ENCODE measurements around the gene ZFHX3.

Gene ZFHX3

GRCh38 chr16:72928090-72928981 is 119.6 kb downstream of the ZFHX3 start:
- no peak for DNase-seq (ENCODE audit: low read depth)

GRCh38 chr16:72927199-72928089 is 120.5 kb downstream of the ZFHX3 start:
- DNase-seq (ENCODE audit: low read depth): no peak

- no peak for DNase-seq (ENCODE audit: low read depth)
Measured at GRCh38 chr16:72926177-72927070, 121.5 kb downstream of the ZFHX3 start.

GRCh38 chr16:72925631-72925979 is 122.3 kb downstream of the ZFHX3 start:
- no peak for DNase-seq (ENCODE audit: low read depth)

- DNase-seq (ENCODE audit: low read depth): no peak
Measured at GRCh38 chr16:72924927-72925630, 122.8 kb downstream of the ZFHX3 start.

- DNase-seq (ENCODE audit: low read depth): no peak
Measured at GRCh38 chr16:72924537-72924926, 123.4 kb downstream of the ZFHX3 start.

GRCh38 chr16:72923757-72924156 is 124.2 kb downstream of the ZFHX3 start:
- DNase-seq (ENCODE audit: low read depth): no peak

GRCh38 chr16:72922714-72923113 is 125.2 kb downstream of the ZFHX3 start:
- no peak for DNase-seq (ENCODE audit: low read depth)

GRCh38 chr16:72921620-72922019 is 126.3 kb downstream of the ZFHX3 start:
- no peak for DNase-seq (ENCODE audit: low read depth)

- DNase-seq (ENCODE audit: low read depth): no peak
Measured at GRCh38 chr16:72921106-72921505, 126.8 kb downstream of the ZFHX3 start.

- DNase-seq (ENCODE audit: low read depth): no peak
Measured at GRCh38 chr16:72917051-72917450, 130.9 kb downstream of the ZFHX3 start.

- no peak for DNase-seq (ENCODE audit: low read depth)
Measured at GRCh38 chr16:72915331-72915730, 132.6 kb downstream of the ZFHX3 start.

- no peak for DNase-seq (ENCODE audit: low read depth)
Measured at GRCh38 chr16:72913551-72913950, 134.4 kb downstream of the ZFHX3 start.

GRCh38 chr16:72911971-72912370 is 136.0 kb downstream of the ZFHX3 start:
- DNase-seq (ENCODE audit: low read depth): no peak

GRCh38 chr16:72910875-72911274 is 137.1 kb downstream of the ZFHX3 start:
- no peak for DNase-seq (ENCODE audit: low read depth)

- no peak for DNase-seq (ENCODE audit: low read depth)
Measured at GRCh38 chr16:72910381-72910780, 137.5 kb downstream of the ZFHX3 start.

GRCh38 chr16:72909196-72909595 is 138.7 kb downstream of the ZFHX3 start:
- no peak for DNase-seq (ENCODE audit: low read depth)

GRCh38 chr16:72908362-72909167 is 139.4 kb downstream of the ZFHX3 start:
- no peak for DNase-seq (ENCODE audit: low read depth)

GRCh38 chr16:72905581-72905980 is 142.3 kb downstream of the ZFHX3 start:
- no peak for DNase-seq (ENCODE audit: low read depth)

- no peak for DNase-seq (ENCODE audit: low read depth)
Measured at GRCh38 chr16:72903176-72903575, 144.8 kb downstream of the ZFHX3 start.

- no peak for DNase-seq (ENCODE audit: low read depth)
Measured at GRCh38 chr16:72902206-72902605, 145.7 kb downstream of the ZFHX3 start.

Measured in stimulated activated CD8-positive, alpha-beta memory T cell treated with anti-CD3 and anti-CD28 coated beads, Interleukin-4, amount 100 ng/mL, for 24 hours (primary cell).